Measurements from ENCODE around the gene TMPRSS13.

Gene TMPRSS13

GRCh38 chr11:117915672-117916235, 13.4 kb downstream of the TMPRSS13 start:
- no peak overlapping the region for H3K9ac ChIP-seq (ENCODE audit: low read depth, low read length)
- no peaks in the 10 kb centered on the region for H3K27me3 ChIP-seq (ENCODE audit: control insufficient read depth, insufficient read depth, low read length)
- no peaks in the 10 kb centered on the region for H3K4me1 ChIP-seq (ENCODE audit: control insufficient read depth, insufficient read depth, low read length)
- no peak overlapping the region for H3K4me3 ChIP-seq (ENCODE audit: low read depth, low read length)
- H3K36me3 ChIP-seq (ENCODE audit: control insufficient read depth, insufficient read depth, low read length): no peaks in the 10 kb centered on the region
- no peaks in the 10 kb centered on the region for H3K9me3 ChIP-seq (ENCODE audit: control insufficient read depth, insufficient read depth, low read length)

- Histone ChIP-seq H3K9ac (ENCODE audit: low read depth, low read length) (no peak overlapping the region), H3K27me3 (ENCODE audit: control insufficient read depth, insufficient read depth, low read length) (no peaks in the 10 kb centered on the region), H3K4me3 (ENCODE audit: low read depth, low read length) (no peak overlapping the region)
These were observed 14.1 kb downstream of the TMPRSS13 start for GRCh38 chr11:117914991-117915618.

GRCh38 chr11:117914398-117914761, 14.8 kb downstream of the TMPRSS13 start:
- Histone ChIP-seq H3K27me3 (ENCODE audit: control insufficient read depth, insufficient read depth, low read length) (no peaks in the 10 kb centered on the region), H3K4me1 (ENCODE audit: control insufficient read depth, insufficient read depth, low read length) (no peaks in the 10 kb centered on the region), H3K4me3 (ENCODE audit: low read depth, low read length) (no peak overlapping the region), H3K9ac (ENCODE audit: low read depth, low read length) (no peak overlapping the region), H3K36me3 (ENCODE audit: control insufficient read depth, insufficient read depth, low read length) (no peaks in the 10 kb centered on the region), H3K9me3 (ENCODE audit: control insufficient read depth, insufficient read depth, low read length) (no peaks in the 10 kb centered on the region)

More at GRCh38 chr11:117914991-117915618, 14.1 kb downstream of the TMPRSS13 start:
- Histone ChIP-seq H3K4me1 (ENCODE audit: control insufficient read depth, insufficient read depth, low read length) (no peaks in the 10 kb centered on the region), H3K36me3 (ENCODE audit: control insufficient read depth, insufficient read depth, low read length) (no peaks in the 10 kb centered on the region), H3K9me3 (ENCODE audit: control insufficient read depth, insufficient read depth, low read length) (no peaks in the 10 kb centered on the region)

GRCh38 chr11:117913736-117914397, 15.3 kb downstream of the TMPRSS13 start:
- H3K27me3 ChIP-seq (ENCODE audit: control insufficient read depth, insufficient read depth, low read length): no peaks in the 10 kb centered on the region
- H3K9ac ChIP-seq (ENCODE audit: low read depth, low read length): no peak overlapping the region
- no peaks in the 10 kb centered on the region for H3K9me3 ChIP-seq (ENCODE audit: control insufficient read depth, insufficient read depth, low read length)
- no peaks in the 10 kb centered on the region for H3K4me1 ChIP-seq (ENCODE audit: control insufficient read depth, insufficient read depth, low read length)
- H3K36me3 ChIP-seq (ENCODE audit: control insufficient read depth, insufficient read depth, low read length): no peaks in the 10 kb centered on the region
- H3K4me3 ChIP-seq (ENCODE audit: low read depth, low read length): no peak overlapping the region

GRCh38 chr11:117912497-117912896, 16.7 kb downstream of the TMPRSS13 start:
- Histone ChIP-seq H3K4me1 (ENCODE audit: control insufficient read depth, insufficient read depth, low read length) (peaks cover 6% of the 10 kb centered on the region), H3K9ac (ENCODE audit: low read depth, low read length) (no peak overlapping the region), H3K9me3 (ENCODE audit: control insufficient read depth, insufficient read depth, low read length) (no peaks in the 10 kb centered on the region), H3K36me3 (ENCODE audit: control insufficient read depth, insufficient read depth, low read length) (no peaks in the 10 kb centered on the region), H3K4me3 (ENCODE audit: low read depth, low read length) (no peak overlapping the region), H3K27me3 (ENCODE audit: control insufficient read depth, insufficient read depth, low read length) (no peaks in the 10 kb centered on the region)

GRCh38 chr11:117911694-117912093, 17.5 kb downstream of the TMPRSS13 start:
- no peaks in the 10 kb centered on the region for H3K27me3 ChIP-seq (ENCODE audit: control insufficient read depth, insufficient read depth, low read length)
- H3K4me3 ChIP-seq (ENCODE audit: low read depth, low read length): no peak overlapping the region
- no peak overlapping the region for H3K9ac ChIP-seq (ENCODE audit: low read depth, low read length)
- no peaks in the 10 kb centered on the region for H3K9me3 ChIP-seq (ENCODE audit: control insufficient read depth, insufficient read depth, low read length)
- peaks cover 8% of the 10 kb centered on the region for H3K4me1 ChIP-seq (ENCODE audit: control insufficient read depth, insufficient read depth, low read length)
- no peaks in the 10 kb centered on the region for H3K36me3 ChIP-seq (ENCODE audit: control insufficient read depth, insufficient read depth, low read length)

- no peaks in the 10 kb centered on the region for H3K27me3 ChIP-seq (ENCODE audit: control insufficient read depth, insufficient read depth, low read length)
- H3K9me3 ChIP-seq (ENCODE audit: control insufficient read depth, insufficient read depth, low read length): no peaks in the 10 kb centered on the region
- H3K4me3 ChIP-seq (ENCODE audit: low read depth, low read length): no peak overlapping the region
- peaks cover 8% of the 10 kb centered on the region for H3K4me1 ChIP-seq (ENCODE audit: control insufficient read depth, insufficient read depth, low read length)
- H3K36me3 ChIP-seq (ENCODE audit: control insufficient read depth, insufficient read depth, low read length): no peaks in the 10 kb centered on the region
- no peak overlapping the region for H3K9ac ChIP-seq (ENCODE audit: low read depth, low read length)
These were observed 18.1 kb downstream of the TMPRSS13 start for GRCh38 chr11:117910941-117911655.

GRCh38 chr11:117910525-117910924, 18.7 kb downstream of the TMPRSS13 start:
- no peak overlapping the region for H3K4me3 ChIP-seq (ENCODE audit: low read depth, low read length)
- H3K9me3 ChIP-seq (ENCODE audit: control insufficient read depth, insufficient read depth, low read length): no peaks in the 10 kb centered on the region
- H3K9ac ChIP-seq (ENCODE audit: low read depth, low read length): no peak overlapping the region
- no peaks in the 10 kb centered on the region for H3K36me3 ChIP-seq (ENCODE audit: control insufficient read depth, insufficient read depth, low read length)
- H3K27me3 ChIP-seq (ENCODE audit: control insufficient read depth, insufficient read depth, low read length): no peaks in the 10 kb centered on the region
- H3K4me1 ChIP-seq (ENCODE audit: control insufficient read depth, insufficient read depth, low read length): peaks cover 8% of the 10 kb centered on the region

- Histone ChIP-seq H3K36me3 (ENCODE audit: control insufficient read depth, insufficient read depth, low read length) (no peaks in the 10 kb centered on the region), H3K4me3 (ENCODE audit: low read depth, low read length) (no peak overlapping the region), H3K4me1 (ENCODE audit: control insufficient read depth, insufficient read depth, low read length) (peaks cover 8% of the 10 kb centered on the region), H3K9me3 (ENCODE audit: control insufficient read depth, insufficient read depth, low read length) (no peaks in the 10 kb centered on the region), H3K9ac (ENCODE audit: low read depth, low read length) (no peak overlapping the region), H3K27me3 (ENCODE audit: control insufficient read depth, insufficient read depth, low read length) (no peaks in the 10 kb centered on the region)
These were observed 19.4 kb downstream of the TMPRSS13 start for GRCh38 chr11:117909611-117910382.

- Histone ChIP-seq H3K4me1 (ENCODE audit: control insufficient read depth, insufficient read depth, low read length) (peaks cover 8% of the 10 kb centered on the region), H3K9ac (ENCODE audit: low read depth, low read length) (no peak overlapping the region), H3K36me3 (ENCODE audit: control insufficient read depth, insufficient read depth, low read length) (no peaks in the 10 kb centered on the region), H3K9me3 (ENCODE audit: control insufficient read depth, insufficient read depth, low read length) (no peaks in the 10 kb centered on the region), H3K4me3 (ENCODE audit: low read depth, low read length) (no peak overlapping the region), H3K27me3 (ENCODE audit: control insufficient read depth, insufficient read depth, low read length) (no peaks in the 10 kb centered on the region)
These were observed 20.1 kb downstream of the TMPRSS13 start for GRCh38 chr11:117908959-117909610.
